Measurements from ENCODE around the gene KIFC1. TPM values are rescaled to one million over a fixed set of nuclear protein-coding genes. Genes with fewer than 3 reads are reported as not detected.
"Not testable (repeated sequence)": the region's sequence is repeated elsewhere in the genome, so short reads cannot be mapped to it uniquely, and the experiment has no call there.

The KIFC1 gene
- total and polyA plus RNA-seq, 9 of the 15 experiments (the other 6 are each of a cell fraction or from before 2014, with no cell fraction given), result 1.3 to 95.2 (median 76.9) TPM

GRCh38 chr6:33364475-33365205 is 27.0 kb upstream of the KIFC1 start (continued):
- 0 out of 2 replicates have a peak, but pooled peaks have one; percentile 34 for TF ChIP-seq ZNF644 (tag; IDR thresholded peaks at IDR 0.05; ENCODE audit: low read depth)
- TF ChIP-seq DPF2 (IDR thresholded peaks at IDR 0.05), result peak; percentile 66
- peak; percentile 63; the same call in 1 of the 2 replicates for TF ChIP-seq ZFX (CRISPR knock-in tag; IDR thresholded peaks at IDR 0.05)
- TF ChIP-seq POLR2A (conservative IDR thresholded peaks at IDR 0.05), result peak; percentile 70
- TF ChIP-seq MYC (IDR thresholded peaks at IDR 0.05; ENCODE audit: low read depth, low read length), result 0 out of 2 replicates have a peak, but pooled peaks have one; percentile 26
- TF ChIP-seq MYC (CRISPR knock-in tag; IDR thresholded peaks at IDR 0.05; ENCODE audit: borderline replicate concordance, low read depth); ZBTB40 (CRISPR knock-in tag; IDR thresholded peaks at IDR 0.05): not testable (repeated sequence)
- TF ChIP-seq ETV1 (tag; conservative IDR thresholded peaks at IDR 0.05; ENCODE audit: low read depth), result 0 out of 2 replicates have a peak, but pooled peaks have one; percentile 18
- peak; percentile 41; the same call in 1 of the 2 replicates for TF ChIP-seq ELF1 (tag; IDR thresholded peaks at IDR 0.05)
- peak in 1 of 3 experiments; percentile 11 for TF ChIP-seq YY1 (IDR thresholded peaks at IDR 0.05; ENCODE audit: borderline replicate concordance in 1 of 3, control insufficient read depth in 1 of 3, extremely low read depth in 1 of 3, insufficient read depth in 3 of 3, insufficient read length in 1 of 3, insufficient replicate concordance in 2 of 3, low read depth in 1 of 3, low read length in 2 of 3)
- TF ChIP-seq SMAD4 (CRISPR knock-in tag; conservative IDR thresholded peaks at IDR 0.05), result 0 out of 2 replicates have a peak, but pooled peaks have one; percentile 40
- TF ChIP-seq FOXK2 (conservative IDR thresholded peaks at IDR 0.05 in 1 of 2, IDR thresholded peaks at IDR 0.05 in 1 of 2; ENCODE audit: low read depth in 2 of 2), result peak in 1 of 2 experiments; percentile 68; a peak in 2 of 4 replicates
- TF ChIP-seq SMARCA4 (IDR thresholded peaks at IDR 0.05), result peak; percentile 75
- peak; percentile 70; the same call in 1 of the 2 replicates for TF ChIP-seq ZNF589 (CRISPR knock-in tag; IDR thresholded peaks at IDR 0.05; ENCODE audit: low read depth)
- 0 out of 2 replicates have a peak, but pooled peaks have one; percentile 15 for TF ChIP-seq HDGF (IDR thresholded peaks at IDR 0.05)
- peak; percentile 78 for TF ChIP-seq ZBTB40 (IDR thresholded peaks at IDR 0.05)
- TF ChIP-seq THRB (CRISPR knock-in tag; conservative IDR thresholded peaks at IDR 0.05), result 0 out of 2 replicates have a peak, but pooled peaks have one; percentile 26
